H1 (cell line): Measurements from ENCODE around the gene IL1RAPL1. TPM values are rescaled to one million over a fixed set of nuclear protein-coding genes. Genes with fewer than 3 reads are reported as not detected.

Experiments used
- CTCF ChIA-PET: fragments of 300-600 bp; sonication (Branson Sonifier 250); formaldehyde crosslinking; loops from one replicate; lab custom pipeline; 2021; ENCODE audit not compliant: partially characterized antibody; lab: Charles Lee
- POLR2A ChIA-PET: fragments of 300-600 bp; sonication (Branson Sonifier 250); formaldehyde crosslinking; loops from one replicate; lab custom pipeline; 2021; ENCODE audit warnings: inconsistent platforms; ENCODE audit not compliant: partially characterized antibody; lab: Charles Lee
- DNase-seq, 2 experiments: peaks; one replicate each; pipeline versions ENCODE4 v3.0.0 to v3.0.0-alpha.2; 2010 to 2022; ENCODE audit warnings: low spot score in 2 of 2, low read depth in 1 of 2, mixed read lengths in 1 of 2
- FAIRE-seq: peaks from 2 replicates; lab custom pipeline; 2011; peaks lifted over from hg19 to GRCh38; lab: Jason Lieb, UNC
- H2AFZ ChIP-seq: 2 replicates; pipeline ENCODE4 v1.8.1; 2012; ENCODE audit warnings: low read length, inconsistent platforms
- H2AK5ac ChIP-seq: 2 replicates; pipeline ENCODE4 v1.6.1; 2013; ENCODE audit warnings: low read depth, low read length
- H2BK120ac ChIP-seq: replicated peaks from 2 replicates; pipeline ENCODE3; 2013; ENCODE audit warnings: low read depth, low read length, inconsistent platforms
- H2BK12ac ChIP-seq: 2 replicates; pipeline ENCODE4 v1.6.1; 2013; ENCODE audit warnings: low read depth, low read length
- H2BK15ac ChIP-seq: 2 replicates; pipeline ENCODE4 v1.6.1; 2013; ENCODE audit warnings: low read length
- H2BK20ac ChIP-seq: 2 replicates; pipeline ENCODE4 v1.6.1; 2013; ENCODE audit warnings: low read length
- H2BK5ac ChIP-seq: 2 replicates; pipeline ENCODE4 v1.6.1; 2013; ENCODE audit warnings: low read depth, low read length
- H3K14ac ChIP-seq: 2 replicates; pipeline ENCODE4 v1.6.1; 2013; ENCODE audit warnings: inconsistent platforms; ENCODE audit not compliant: insufficient read length
- H3K18ac ChIP-seq: 2 replicates; pipeline ENCODE4 v1.6.1; 2013; ENCODE audit warnings: low read length; ENCODE audit errors: extremely low read depth
- H3K23ac ChIP-seq: 2 replicates; pipeline ENCODE4 v1.6.1; 2013; ENCODE audit warnings: inconsistent platforms; ENCODE audit not compliant: insufficient read length
- H3K23me2 ChIP-seq: 2 replicates; pipeline ENCODE4 v1.6.1; 2013; ENCODE audit warnings: low read depth, low read length
- H3K27ac ChIP-seq: 2 replicates; pipeline ENCODE4 v1.6.1; 2011; ENCODE audit warnings: low read depth, low read length, inconsistent platforms
- H3K27me3 ChIP-seq, 4 experiments: replicated peaks in 1 of 4; 1 replicate in 1 of 4; 2 replicates in 3 of 4; pipeline versions ENCODE4 v1.6.1 to v1.8.1; 2011 to 2013; ENCODE audit warnings: low read length in 3 of 4, mild to moderate bottlenecking in 3 of 4, inconsistent platforms in 2 of 4, mixed read lengths in 2 of 4, moderate library complexity in 1 of 4; ENCODE audit not compliant: control insufficient read depth in 3 of 4, insufficient read depth in 3 of 4; ENCODE audit errors: extremely low read depth in 1 of 4
- H3K36me3 ChIP-seq, 4 experiments: 2 replicates each; pipeline versions ENCODE4 v1.6.1 to v1.8.1; 2011 to 2013; ENCODE audit warnings: mild to moderate bottlenecking in 4 of 4, low read length in 3 of 4, moderate library complexity in 2 of 4, control low read depth in 1 of 4, inconsistent platforms in 1 of 4; ENCODE audit not compliant: insufficient read depth in 4 of 4, control insufficient read depth in 2 of 4
- H3K4ac ChIP-seq: replicated peaks from 2 replicates; pipeline ENCODE3; 2013; ENCODE audit warnings: low read length, low read depth, mixed read lengths, inconsistent platforms; ENCODE audit not compliant: insufficient read length
- H3K4me1 ChIP-seq, 4 experiments: replicated peaks in 1 of 4; 1 replicate in 1 of 4; 2 replicates in 3 of 4; pipeline versions ENCODE4 v1.6.1 to v1.8.1; 2011 to 2013; ENCODE audit warnings: low read length in 3 of 4, inconsistent platforms in 2 of 4, mixed read lengths in 1 of 4; ENCODE audit not compliant: insufficient read depth in 4 of 4, control insufficient read depth in 3 of 4
- H3K4me2 ChIP-seq, 2 experiments: 2 replicates each; pipeline versions ENCODE4 v1.6.1 to v1.8.1; 2011 to 2013; ENCODE audit warnings: low read depth in 2 of 2, low read length in 2 of 2, control low read depth in 1 of 2, inconsistent platforms in 1 of 2, mild to moderate bottlenecking in 1 of 2; ENCODE audit not compliant: insufficient read depth in 1 of 2
- H3K4me3 ChIP-seq, 4 experiments: fragments of 200-600, 300-600 bp in 1 of 4; sonication (generic), shearing (Covaris generic), sonication (Bioruptor Twin) in 1 of 4; 2 replicates each; pipeline versions ENCODE4 v1.5.1 to v1.8.1; 2011 to 2016; ENCODE audit warnings: low read length in 4 of 4, low read depth in 3 of 4, control low read depth in 2 of 4, inconsistent platforms in 2 of 4, mild to moderate bottlenecking in 2 of 4, mixed read lengths in 1 of 4, moderate library complexity in 1 of 4; ENCODE audit not compliant: insufficient read depth in 2 of 4; ENCODE audit errors: extremely low read depth in 1 of 4
- H3K56ac ChIP-seq: replicated peaks from 2 replicates; pipeline ENCODE3; 2013; ENCODE audit warnings: low read depth, mild to moderate bottlenecking, mixed read lengths, low read length, inconsistent platforms; ENCODE audit not compliant: insufficient read length
- H3K79me1 ChIP-seq: 2 replicates; pipeline ENCODE4 v1.6.1; 2013; ENCODE audit warnings: low read depth, low read length, control low read depth
- H3K79me2 ChIP-seq, 2 experiments: 2 replicates each; pipeline versions ENCODE4 v1.6.1 to v1.8.1; 2012 to 2013; ENCODE audit warnings: low read length in 2 of 2, mild to moderate bottlenecking in 2 of 2, inconsistent platforms in 1 of 2; ENCODE audit not compliant: insufficient read depth in 2 of 2, control insufficient read depth in 1 of 2
- H3K9ac ChIP-seq, 4 experiments: replicated peaks in 1 of 4; 1 replicate in 1 of 4; 2 replicates in 3 of 4; pipeline versions ENCODE4 v1.6.1 to v1.8.1; 2011 to 2013; ENCODE audit warnings: low read depth in 3 of 4, low read length in 3 of 4, control low read depth in 2 of 4, mild to moderate bottlenecking in 2 of 4, moderate library complexity in 2 of 4, inconsistent platforms in 1 of 4; ENCODE audit errors: extremely low read depth in 1 of 4
- H3K9me3 ChIP-seq, 2 experiments: 2 replicates each; pipeline versions ENCODE4 v1.6.1 to v1.8.1; 2012 to 2013; ENCODE audit warnings: mild to moderate bottlenecking in 2 of 2, moderate library complexity in 2 of 2, control low read depth in 1 of 2, inconsistent platforms in 1 of 2, low read depth in 1 of 2, low read length in 1 of 2, mixed read lengths in 1 of 2; ENCODE audit not compliant: insufficient read depth in 2 of 2
- H4K20me1 ChIP-seq, 2 experiments: replicated peaks in 1 of 2; 2 replicates each; pipeline versions ENCODE3 to v1.8.1; 2011 to 2013; ENCODE audit warnings: inconsistent platforms in 2 of 2, low read length in 2 of 2, mild to moderate bottlenecking in 1 of 2; ENCODE audit not compliant: insufficient read depth in 2 of 2, control insufficient read depth in 1 of 2
- H4K5ac ChIP-seq: 2 replicates; pipeline ENCODE4 v1.6.1; 2013; ENCODE audit warnings: low read length, low read depth, mixed read lengths, inconsistent platforms; ENCODE audit not compliant: insufficient read length
- H4K8ac ChIP-seq: 2 replicates; pipeline ENCODE4 v1.8.0; 2013; ENCODE audit warnings: mild to moderate bottlenecking, moderate library complexity, low read length, inconsistent platforms; ENCODE audit not compliant: insufficient read depth; ENCODE audit errors: extremely low read depth
- H4K91ac ChIP-seq: replicated peaks from 2 replicates; pipeline ENCODE3; 2013; ENCODE audit warnings: low read length, mixed read lengths, inconsistent platforms; ENCODE audit not compliant: insufficient read length
- E2F6 ChIP-seq: IDR thresholded peaks from 2 replicates; pipeline ENCODE4 v1.6.1; 2012; ENCODE audit warnings: inconsistent platforms
- NANOG ChIP-seq: IDR thresholded peaks from 2 replicates; pipeline ENCODE4 v1.6.1; 2011; ENCODE audit warnings: low read length, low read depth, mild to moderate bottlenecking, inconsistent platforms; ENCODE audit not compliant: insufficient read depth, poor library complexity, severe bottlenecking
- RNF2 ChIP-seq: fragments of 200-900, 300-1000 bp; sonication (generic); IDR thresholded peaks from 2 replicates; pipeline ENCODE4 v1.7.1; 2016; ENCODE audit warnings: borderline replicate concordance, low read depth, mild to moderate bottlenecking, antibody characterized with exemption, low read length; ENCODE audit not compliant: poor library complexity, severe bottlenecking; ENCODE audit errors: missing control alignments
- WGBS, 2 experiments: shearing (Covaris generic) in 1 of 2; methylation state at CpG; one replicate each; pipeline versions ENCODE4 v1.1.6 to v1.1.7; 2013 to 2015; ENCODE audit warnings: low lambda C conversion rate in 2 of 2, mixed read lengths in 2 of 2, inconsistent platforms in 1 of 2, low coverage in 1 of 2, missing lambda C conversion rate in 1 of 2; ENCODE audit not compliant: insufficient replicate concordance in 2 of 2, insufficient coverage in 1 of 2, insufficient read length in 1 of 2; ENCODE audit errors: extremely low coverage in 1 of 2, missing lambda C conversion rate in 1 of 2; 5-methylcytosine and 5-hydroxymethylcytosine counted together
- polyA plus RNA-seq, 7 experiments: library from polyadenylated mRNA; depleted of rRNA in 3 of 7; stranded (reverse) in 5 of 7; unstranded in 2 of 7; fragments of >200 nt in 5 of 7; fragments of 200-250 nt in 2 of 7; gene quantifications; 1 replicate in 5 of 7; 2 replicates in 1 of 7; 4 replicates in 1 of 7; pipeline versions ENCODE4 v1.2.1 to v1.2.3, GENCODE V29; 2011 to 2013; ENCODE audit warnings: missing spikeins in 2 of 7, mixed read lengths in 2 of 7
- total RNA-seq: library from RNA; stranded (reverse); fragmentation: NEBNext Ultra II Directional; extraction: Animal tissue kit (Norgen Biotek cat#: 25700); gene quantifications from 2 replicates; pipeline ENCODE4 v1.2.1, GENCODE V29; 2021

IL1RAPL1 gene
- total and polyA plus RNA-seq, 2 of the 8 experiments (the other 6 are each of a cell fraction or from before 2014, with no cell fraction given) = 0.11 to 0.35 TPM

GRCh38 chrX:29143756-29144155 is 556.5 kb downstream of the IL1RAPL1 start:
- POLR2A ChIA-PET = no interaction called here
- Histone ChIP-seq H2AK5ac (no peak overlapping the region), H2BK15ac (no peak overlapping the region), H2BK20ac (no peak overlapping the region), H3K27ac (no peak overlapping the region), H3K9ac (no peak overlapping the region), H3K56ac (no peak overlapping the region), H3K79me2 (no peaks in the 10 kb centered on the region), H3K18ac (no peak overlapping the region), H4K20me1 (no peaks in the 10 kb centered on the region), H3K23ac (no peak overlapping the region), H4K8ac (no peak overlapping the region), H2AFZ (no peak overlapping the region), H3K4me3 (no peak overlapping the region), H2BK120ac (no peak overlapping the region), H3K36me3 (no peaks in the 10 kb centered on the region), H3K4me1 (no peaks in the 10 kb centered on the region), H2BK5ac (no peak overlapping the region), H3K9me3 (no peaks in the 10 kb centered on the region), H3K79me1 (no peaks in the 10 kb centered on the region), H4K91ac (no peak overlapping the region), H3K4me2 (no peak overlapping the region)
- FAIRE-seq = no peak
- WGBS, 2 experiments = 100% methylated on average over 4 of the region's 4 CpGs; no CpG with 5 or more reads in 1 of the 2 experiments
- CTCF ChIA-PET = no interaction called here
- TF ChIP-seq E2F6 = no peak
- no peak for TF ChIP-seq NANOG
- TF ChIP-seq RNF2 = no peak
- TF ChIP-seq, all 59 proteins: peak for 0
- no peaks in the 10 kb centered on the region for H3K23me2 ChIP-seq
- no peak overlapping the region for H4K5ac ChIP-seq
- no peak overlapping the region for H3K4ac ChIP-seq
- H3K14ac ChIP-seq = no peak overlapping the region
- no peak overlapping the region for H2BK12ac ChIP-seq
- no peak for DNase-seq
- H3K27me3 ChIP-seq = no peaks in the 10 kb centered on the region
